ENCODE data around the gene THAP12. TPM values are rescaled to one million over a fixed set of nuclear protein-coding genes. Genes with fewer than 3 reads are reported as not detected.

THAP12 gene
- total and polyA plus RNA-seq, 2 donors (not counting 3 experiments of a cell fraction or from before 2014, with no cell fraction given) = 12.2 to 36.7 TPM

- no peak overlapping the region for H3K9ac ChIP-seq (replicated peaks; ENCODE audit: extremely low read depth, insufficient read depth, low read length)
- H3K79me2 ChIP-seq (ENCODE audit: control insufficient read depth, insufficient read depth, low read length) = no peaks in the 10 kb centered on the region
- DNase-seq (ENCODE audit: low read depth, low spot score) = peak; percentile 7
- H4K20me1 ChIP-seq (replicated peaks; ENCODE audit: control insufficient read depth, extremely low read depth, insufficient read depth, low read length) = no peaks in the 10 kb centered on the region
- no peak for TF ChIP-seq EZH2 (IDR thresholded peaks at IDR 0.05; ENCODE audit: borderline replicate concordance, low read depth, low read length, severe bottlenecking)
- no peak for TF ChIP-seq POLR2A (IDR thresholded peaks at IDR 0.05; ENCODE audit: low read depth, low read length)
- TF ChIP-seq CTCF (IDR thresholded peaks at IDR 0.05; ENCODE audit: extremely low read depth in 1 of 2, insufficient read depth in 1 of 2, low read depth in 1 of 2, low read length in 2 of 2) = peak; percentile 28 to 32
- TF ChIP-seq GATA2 (IDR thresholded peaks at IDR 0.05; ENCODE audit: insufficient read depth, insufficient read length, low read depth, low read length) = no peak
- ChIA-PET CTCF (interaction anchor here (0.8 to 2.0 kb wide), 7 partner anchors 9 to 212 kb away, joined by 3 to 8 read pairs (median 3); no protein-coding TSS in a partner anchor), POLR2A (no interaction called here)
- no peak overlapping the region for H3K27ac ChIP-seq (ENCODE audit: insufficient read depth, low read depth, low read length)
- no peaks in the 10 kb centered on the region for H3K9me3 ChIP-seq (replicated peaks; ENCODE audit: control insufficient read depth, insufficient read depth, low read length)
- no peaks in the 10 kb centered on the region for H3K9me1 ChIP-seq (replicated peaks; ENCODE audit: control insufficient read depth, extremely low read depth, insufficient read depth, low read length)
- H2AFZ ChIP-seq (ENCODE audit: low read depth, low read length) = no peak overlapping the region
- peaks cover 9 to 19% of the 10 kb centered on the region in 2 experiments for H3K27me3 ChIP-seq (ENCODE audit: control insufficient read depth in 2 of 2, insufficient read depth in 2 of 2, low read length in 2 of 2)
- H3K36me3 ChIP-seq (ENCODE audit: control insufficient read depth in 2 of 2, extremely low read depth in 1 of 2, insufficient read depth in 2 of 2, low read length in 2 of 2) = no peaks in the 10 kb centered on the region
- H3K4me2 ChIP-seq (ENCODE audit: insufficient read depth, low read length) = no peak overlapping the region
- no peak for FAIRE-seq
- dilution Hi-C loops (cut with MboI; ENCODE audit: extremely low pct_ligation_motif_present, low sequenced_read_pairs) (no loop called here), intact Hi-C loops (cut with micrococcal nuclease) (loop anchor here (5.0 kb wide), 1 partner anchor 213 kb away; the partner anchor contains the start of gene WNT11)
- no peak overlapping the region for H3K4me3 ChIP-seq (replicated peaks in 1 of 3; ENCODE audit: insufficient read depth in 1 of 3, low read depth in 1 of 3, low read length in 3 of 3)
- no peaks in the 10 kb centered on the region for H3K4me1 ChIP-seq (ENCODE audit: control insufficient read depth, extremely low read depth, insufficient read depth, low read length)
- BruUV-seq (replicated peaks) = no TSS peak
These were observed 39.0 kb upstream of the THAP12 start for GRCh38 chr11:76419896-76420295.

GRCh38 chr11:76415073-76415472 lies 34.1 kb upstream of the THAP12 start:
- H3K9me3 ChIP-seq (replicated peaks; ENCODE audit: control insufficient read depth, insufficient read depth, low read length) = no peaks in the 10 kb centered on the region
- H3K36me3 ChIP-seq (ENCODE audit: control insufficient read depth in 2 of 2, extremely low read depth in 1 of 2, insufficient read depth in 2 of 2, low read length in 2 of 2) = no peaks in the 10 kb centered on the region
- H3K4me1 ChIP-seq (ENCODE audit: control insufficient read depth, extremely low read depth, insufficient read depth, low read length) = no peaks in the 10 kb centered on the region
- no peaks in the 10 kb centered on the region for H3K9me1 ChIP-seq (replicated peaks; ENCODE audit: control insufficient read depth, extremely low read depth, insufficient read depth, low read length)
- FAIRE-seq (no peak), DNase-seq (ENCODE audit: low read depth, low spot score) (no peak)
- no peak overlapping the region for H3K4me3 ChIP-seq (replicated peaks in 1 of 3; ENCODE audit: insufficient read depth in 1 of 3, low read depth in 1 of 3, low read length in 3 of 3)
- BruUV-seq (replicated peaks) = no TSS peak
- no peak overlapping the region for H2AFZ ChIP-seq (ENCODE audit: low read depth, low read length)
- CTCF ChIA-PET = no interaction called here
- POLR2A ChIA-PET = no interaction called here
- H3K27me3 ChIP-seq (ENCODE audit: control insufficient read depth in 2 of 2, insufficient read depth in 2 of 2, low read length in 2 of 2) = peaks cover 9 to 20% of the 10 kb centered on the region in 2 experiments
- H3K9ac ChIP-seq (replicated peaks; ENCODE audit: extremely low read depth, insufficient read depth, low read length) = no peak overlapping the region
- no peak overlapping the region for H3K27ac ChIP-seq (ENCODE audit: insufficient read depth, low read depth, low read length)
- TF ChIP-seq MYC (IDR thresholded peaks at IDR 0.05; ENCODE audit: low read depth, low read length) (no peak), CTCF (IDR thresholded peaks at IDR 0.05; ENCODE audit: extremely low read depth in 1 of 2, insufficient read depth in 1 of 2, low read depth in 1 of 2, low read length in 2 of 2) (no peak), POLR2A (IDR thresholded peaks at IDR 0.05; ENCODE audit: low read depth, low read length) (no peak)
- no peaks in the 10 kb centered on the region for H3K79me2 ChIP-seq (ENCODE audit: control insufficient read depth, insufficient read depth, low read length)
- no peaks in the 10 kb centered on the region for H4K20me1 ChIP-seq (replicated peaks; ENCODE audit: control insufficient read depth, extremely low read depth, insufficient read depth, low read length)
- H3K4me2 ChIP-seq (ENCODE audit: insufficient read depth, low read length) = no peak overlapping the region
- dilution Hi-C loops (cut with MboI; ENCODE audit: extremely low pct_ligation_motif_present, low sequenced_read_pairs) (no loop called here), intact Hi-C loops (cut with micrococcal nuclease) (no loop called here)

Measured in endothelial cell of umbilical vein (primary cell).